ENCODE data around the gene TSEN2.
A peak's percentile ranks its signal among the peaks of the same experiment; 100 is the strongest.
"Not testable (repeated sequence)": the region's sequence is repeated elsewhere in the genome, so short reads cannot be mapped to it uniquely, and the experiment has no call there.

Gene TSEN2

DNA sequence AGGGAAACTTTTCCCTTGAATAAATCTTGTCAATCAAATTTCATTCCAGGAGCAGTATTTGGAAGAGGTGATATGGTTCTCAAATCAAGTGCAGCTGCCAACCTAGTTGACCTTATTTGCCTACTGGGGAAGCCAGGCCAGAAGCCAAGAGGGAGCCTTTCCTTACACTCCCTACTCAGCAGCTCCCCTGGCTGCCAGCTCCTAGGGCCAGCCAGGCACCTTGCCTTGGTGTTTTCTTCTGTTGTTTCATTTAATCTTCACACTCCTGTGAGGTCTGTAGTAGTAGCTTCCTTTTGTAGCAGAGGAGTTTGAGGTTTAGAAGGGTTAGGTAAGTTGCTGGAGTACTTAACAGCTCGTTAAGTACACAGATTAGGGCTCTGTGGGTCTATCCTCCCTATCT lies 38.4 kb downstream of the TSEN2 start:
- TF ChIP-seq, protein P1, sequence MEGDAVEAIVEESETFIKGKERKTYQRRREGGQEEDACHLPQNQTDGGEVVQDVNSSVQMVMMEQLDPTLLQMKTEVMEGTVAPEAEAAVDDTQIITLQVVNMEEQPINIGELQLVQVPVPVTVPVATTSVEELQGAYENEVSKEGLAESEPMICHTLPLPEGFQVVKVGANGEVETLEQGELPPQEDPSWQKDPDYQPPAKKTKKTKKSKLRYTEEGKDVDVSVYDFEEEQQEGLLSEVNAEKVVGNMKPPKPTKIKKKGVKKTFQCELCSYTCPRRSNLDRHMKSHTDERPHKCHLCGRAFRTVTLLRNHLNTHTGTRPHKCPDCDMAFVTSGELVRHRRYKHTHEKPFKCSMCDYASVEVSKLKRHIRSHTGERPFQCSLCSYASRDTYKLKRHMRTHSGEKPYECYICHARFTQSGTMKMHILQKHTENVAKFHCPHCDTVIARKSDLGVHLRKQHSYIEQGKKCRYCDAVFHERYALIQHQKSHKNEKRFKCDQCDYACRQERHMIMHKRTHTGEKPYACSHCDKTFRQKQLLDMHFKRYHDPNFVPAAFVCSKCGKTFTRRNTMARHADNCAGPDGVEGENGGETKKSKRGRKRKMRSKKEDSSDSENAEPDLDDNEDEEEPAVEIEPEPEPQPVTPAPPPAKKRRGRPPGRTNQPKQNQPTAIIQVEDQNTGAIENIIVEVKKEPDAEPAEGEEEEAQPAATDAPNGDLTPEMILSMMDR (conservative IDR thresholded peaks at IDR 0.05; ENCODE audit: low read depth, low read length) = peak; percentile 10
- no peak overlapping the region for H3K4me3 ChIP-seq (ENCODE audit: low read depth, low read length)
- no peak for DNase-seq (ENCODE audit: low read depth)

DNA sequence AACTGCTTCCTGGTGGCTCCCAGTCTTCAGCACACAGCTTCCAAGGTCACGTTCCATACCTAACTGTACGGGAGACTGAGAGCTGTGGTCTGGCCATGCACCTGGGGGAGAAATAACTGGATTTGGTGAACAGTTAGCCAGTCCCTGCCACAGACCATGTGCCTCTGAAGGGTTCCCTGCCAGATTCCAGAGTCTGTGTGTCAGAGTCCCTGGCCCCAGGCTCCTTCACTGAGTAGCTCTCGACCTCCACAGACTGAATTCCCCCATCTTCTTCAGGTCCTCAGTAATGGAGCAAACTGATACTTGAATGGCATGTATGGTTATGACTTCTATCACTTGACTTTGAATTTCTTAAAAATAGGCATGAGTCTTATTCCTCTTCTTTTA lies 43.5 kb downstream of the TSEN2 start:
- TF ChIP-seq, protein P1 (conservative IDR thresholded peaks at IDR 0.05; ENCODE audit: low read depth, low read length) = no peak
- no peak for DNase-seq (ENCODE audit: low read depth)
- no peak overlapping the region for H3K4me3 ChIP-seq (ENCODE audit: low read depth, low read length)

GRCh38 chr3:12532182-12532581 lies 47.9 kb downstream of the TSEN2 start:
- TF ChIP-seq, protein P1 (conservative IDR thresholded peaks at IDR 0.05; ENCODE audit: low read depth, low read length) = no peak
- no peak for DNase-seq (ENCODE audit: low read depth)
- no peak overlapping the region for H3K4me3 ChIP-seq (ENCODE audit: low read depth, low read length)

GRCh38 chr3:12536423-12536822 lies 52.1 kb downstream of the TSEN2 start:
- H3K4me3 ChIP-seq (ENCODE audit: low read depth, low read length) = no peak overlapping the region
- DNase-seq (ENCODE audit: low read depth) = peak; percentile 62
- TF ChIP-seq, protein P1 (conservative IDR thresholded peaks at IDR 0.05; ENCODE audit: low read depth, low read length) = peak; percentile 59

GRCh38 chr3:12541625-12542024 lies 57.3 kb downstream of the TSEN2 start:
- H3K4me3 ChIP-seq (ENCODE audit: low read depth, low read length) = no peak overlapping the region
- no peak for DNase-seq (ENCODE audit: low read depth)
- TF ChIP-seq, protein P1 (conservative IDR thresholded peaks at IDR 0.05; ENCODE audit: low read depth, low read length) = peak; percentile 36

- not testable (repeated sequence) for DNase-seq (ENCODE audit: low read depth); H3K4me3 ChIP-seq (ENCODE audit: low read depth, low read length)
Measured at GRCh38 chr3:12543497-12543896, 59.2 kb downstream of the TSEN2 start.

GRCh38 chr3:12544652-12545472 lies 60.6 kb downstream of the TSEN2 start:
- no peak overlapping the region for H3K4me3 ChIP-seq (ENCODE audit: low read depth, low read length)
- TF ChIP-seq, protein P1 (conservative IDR thresholded peaks at IDR 0.05; ENCODE audit: low read depth, low read length) = no peak
- no peak for DNase-seq (ENCODE audit: low read depth)
